Endothelial cell of umbilical vein (primary cell): ENCODE data around the gene ZC3HAV1. TPM values are rescaled to one million over a fixed set of nuclear protein-coding genes. Genes with fewer than 3 reads are reported as not detected.

Experiments used
- BruUV-seq: library from RNA; stranded (reverse); fragments of 400-500 nt; replicated peaks from 2 replicates; lab custom pipeline; 2021; lab: Mats Ljungman, UMichigan
- CTCF ChIA-PET: fragments of 300-600, 350-600 bp; sonication (Branson Sonifier 250); formaldehyde crosslinking; loops from one replicate; lab custom pipeline; 2021; ENCODE audit warnings: antibody characterized with exemption, inconsistent platforms; lab: Charles Lee
- POLR2A ChIA-PET: fragments of 300-600, 350-600 bp; sonication (Branson Sonifier 250); formaldehyde crosslinking; loops from one replicate; lab custom pipeline; 2021; ENCODE audit warnings: antibody characterized with exemption, inconsistent platforms; lab: Charles Lee
- DNase-seq: peaks from one replicate; pipeline ENCODE4 v3.0.0-alpha.2; 2011; ENCODE audit warnings: low read depth, low spot score
- FAIRE-seq: peaks from 2 replicates; lab custom pipeline; 2011; peaks lifted over from hg19 to GRCh38; lab: Jason Lieb, UNC
- H2AFZ ChIP-seq: 2 replicates; pipeline ENCODE4 v1.6.0; 2012; ENCODE audit warnings: low read depth, low read length, control low read depth, inconsistent platforms
- H3K27ac ChIP-seq: 2 replicates; pipeline ENCODE4 v1.5.1; 2011; ENCODE audit warnings: low read depth, mild to moderate bottlenecking, control low read depth, low read length, moderate library complexity; ENCODE audit not compliant: insufficient read depth
- H3K27me3 ChIP-seq, 2 experiments: 2 replicates each; pipeline versions ENCODE4 v1.6.0 to v1.6.1; 2011; ENCODE audit warnings: low read length in 2 of 2, mixed read lengths in 1 of 2; ENCODE audit not compliant: control insufficient read depth in 2 of 2, insufficient read depth in 2 of 2
- H3K36me3 ChIP-seq, 2 experiments: 2 replicates in 1 of 2; 3 replicates in 1 of 2; pipeline ENCODE4 v1.5.1; 2011; ENCODE audit warnings: low read length in 2 of 2, mild to moderate bottlenecking in 1 of 2, moderate library complexity in 1 of 2; ENCODE audit not compliant: control insufficient read depth in 2 of 2, insufficient read depth in 2 of 2; ENCODE audit errors: extremely low read depth in 1 of 2
- H3K4me1 ChIP-seq: 3 replicates; pipeline ENCODE4 v1.5.1; 2011; ENCODE audit warnings: mild to moderate bottlenecking, low read length; ENCODE audit not compliant: control insufficient read depth, insufficient read depth; ENCODE audit errors: extremely low read depth
- H3K4me2 ChIP-seq: 2 replicates; pipeline ENCODE4 v1.6.1; 2011; ENCODE audit warnings: low read length, control low read depth, mixed read lengths; ENCODE audit not compliant: insufficient read depth
- H3K4me3 ChIP-seq, 3 experiments: fragments of 200-600 bp in 1 of 3; sonication (generic), shearing (Covaris generic) in 1 of 3; replicated peaks in 1 of 3; 2 replicates each; pipeline ENCODE4 v1.5.1; 2011 to 2016; ENCODE audit warnings: control low read depth in 3 of 3, low read length in 3 of 3, mild to moderate bottlenecking in 2 of 3, inconsistent platforms in 1 of 3, low read depth in 1 of 3, moderate library complexity in 1 of 3; ENCODE audit not compliant: insufficient read depth in 1 of 3
- H3K79me2 ChIP-seq: 2 replicates; pipeline ENCODE4 v1.6.0; 2012; ENCODE audit warnings: low read length, inconsistent platforms; ENCODE audit not compliant: control insufficient read depth, insufficient read depth
- H3K9ac ChIP-seq: replicated peaks from 2 replicates; pipeline ENCODE3; 2011; ENCODE audit warnings: low read length, control low read depth; ENCODE audit not compliant: insufficient read depth; ENCODE audit errors: extremely low read depth
- H3K9me1 ChIP-seq: replicated peaks from 3 replicates; pipeline ENCODE4 v1.6.0; 2011; ENCODE audit warnings: mild to moderate bottlenecking, low read length; ENCODE audit not compliant: control insufficient read depth, insufficient read depth; ENCODE audit errors: extremely low read depth
- H3K9me3 ChIP-seq: replicated peaks from 2 replicates; pipeline ENCODE4 v1.5.1; 2012; ENCODE audit warnings: low read length, inconsistent platforms; ENCODE audit not compliant: control insufficient read depth, insufficient read depth
- H4K20me1 ChIP-seq: replicated peaks from 2 replicates; pipeline ENCODE3; 2011; ENCODE audit warnings: mild to moderate bottlenecking, low read length; ENCODE audit not compliant: control insufficient read depth, insufficient read depth; ENCODE audit errors: extremely low read depth
- EZH2 ChIP-seq: IDR thresholded peaks from 2 replicates; pipeline ENCODE4 v1.6.1; 2012; ENCODE audit warnings: borderline replicate concordance, low read depth, mild to moderate bottlenecking, moderate library complexity, low read length, inconsistent platforms; ENCODE audit not compliant: severe bottlenecking
- FOS ChIP-seq: IDR thresholded peaks from 2 replicates; pipeline ENCODE4 v1.6.1; 2011; ENCODE audit warnings: mild to moderate bottlenecking, low read length, moderate library complexity, borderline replicate concordance; ENCODE audit not compliant: insufficient read depth
- GATA2 ChIP-seq: IDR thresholded peaks from 2 replicates; pipeline ENCODE4 v1.7.0; 2011; ENCODE audit warnings: low read depth, mild to moderate bottlenecking, moderate library complexity, mixed read lengths, low read length; ENCODE audit not compliant: insufficient read length, insufficient read depth
- JUN ChIP-seq: IDR thresholded peaks from 2 replicates; pipeline ENCODE4 v1.6.1; 2011; ENCODE audit warnings: borderline replicate concordance, low read depth; ENCODE audit not compliant: insufficient read length, insufficient read depth
- MYC ChIP-seq: IDR thresholded peaks from one replicate; pipeline ENCODE4 v1.6.1; 2011; ENCODE audit warnings: mild to moderate bottlenecking, low read depth, low read length
- POLR2A ChIP-seq: IDR thresholded peaks from 2 replicates; pipeline ENCODE4 v1.6.1; 2012; ENCODE audit warnings: low read depth, mild to moderate bottlenecking, control low read depth, low read length
- POLR2AphosphoS5 ChIP-seq: IDR thresholded peaks from 2 replicates; pipeline ENCODE4 v1.6.1; 2012; ENCODE audit warnings: low read depth, mild to moderate bottlenecking, control low read depth, low read length, moderate library complexity; ENCODE audit not compliant: insufficient read depth
- dilution Hi-C: fragments of 300-500 bp; cut with MboI; formaldehyde crosslinking; loops from one replicate; pipeline ENCODE4 v1.15.0; 2019; ENCODE audit warnings: low sequenced_read_pairs; ENCODE audit not compliant: extremely low pct_ligation_motif_present
- intact Hi-C: fragments of 100-400 bp; cut with micrococcal nuclease; formaldehyde crosslinking; loops from one replicate; pipeline ENCODE4 v1.10.0; 2022
- polyA plus RNA-seq, 4 experiments: library from polyadenylated mRNA; depleted of rRNA in 3 of 4; stranded (reverse) in 3 of 4; unstranded in 1 of 4; fragments of >200 nt; gene quantifications; 2 replicates each; pipeline versions ENCODE4 v1.2.1 to v1.2.3, GENCODE V29; 2011 to 2012; ENCODE audit warnings: missing spikeins in 1 of 4
- total RNA-seq: library from RNA; stranded (reverse); gene quantifications from 2 replicates; pipeline ENCODE4 v1.2.3, GENCODE V29; 2021
- TF ChIP-seq, protein P1 (sequence below): IDR thresholded peaks from 2 replicates; pipeline ENCODE4 v1.6.1; 2011; ENCODE audit not compliant: insufficient read depth, insufficient read length
- TF ChIP-seq, protein P2 (sequence below), 2 donors: IDR thresholded peaks; 1 replicate in 1 of 2; 2 replicates in 1 of 2; pipeline ENCODE4 v1.5.1; 2011; ENCODE audit warnings: low read length in 2 of 2, mild to moderate bottlenecking in 2 of 2, moderate library complexity in 2 of 2, control low read depth in 1 of 2, inconsistent platforms in 1 of 2, low read depth in 1 of 2; ENCODE audit not compliant: insufficient read depth in 1 of 2; ENCODE audit errors: extremely low read depth in 1 of 2

Gene ZC3HAV1
- total and polyA plus RNA-seq, 2 donors (not counting 3 experiments of a cell fraction or from before 2014, with no cell fraction given): 17.1 to 37.7 TPM

DNA sequence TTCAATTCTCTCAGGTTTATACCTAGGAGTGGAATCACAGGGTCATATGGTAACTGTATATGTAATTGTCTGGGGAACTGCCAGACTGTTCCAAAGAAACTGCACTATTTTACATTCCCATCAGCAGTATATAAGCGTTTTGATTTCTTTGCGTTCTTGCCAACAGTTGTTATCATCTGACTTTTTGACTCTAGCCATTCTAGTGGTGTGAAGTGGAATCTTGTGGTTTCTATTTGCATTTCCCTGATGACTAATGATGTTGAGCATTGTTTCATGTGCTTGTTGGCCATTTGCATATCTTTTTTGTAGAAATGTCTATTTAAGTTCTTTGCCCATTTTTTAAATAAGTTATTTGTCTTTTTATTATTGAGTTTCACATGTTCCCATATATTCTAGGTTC lies 44.3 kb upstream of the ZC3HAV1 start:
- Histone ChIP-seq H3K27me3 (no peaks in the 10 kb centered on the region), H3K4me1 (peaks cover 11% of the 10 kb centered on the region), H3K9ac (no peak overlapping the region), H3K4me2 (peak overlapping the region; percentile 30), H3K9me3 (no peaks in the 10 kb centered on the region), H3K9me1 (no peaks in the 10 kb centered on the region), H3K36me3 (no peaks in the 10 kb centered on the region), H3K79me2 (no peaks in the 10 kb centered on the region), H3K4me3 (no peak overlapping the region), H3K27ac (no peak overlapping the region), H4K20me1 (no peaks in the 10 kb centered on the region), H2AFZ (no peak overlapping the region)
- BruUV-seq: no TSS peak
- CTCF ChIA-PET: no interaction called here
- dilution Hi-C loops (no loop called here), intact Hi-C loops (loop anchor here (2.0 kb wide), 1 partner anchor 45 kb away; the partner anchor contains the start of gene ZC3HAV1)
- POLR2A ChIA-PET: no interaction called here
- peak; percentile 91 for DNase-seq
- FAIRE-seq: peak; percentile 75
- peak; percentile 82 for TF ChIP-seq GATA2
- TF ChIP-seq POLR2A: no peak
- TF ChIP-seq EZH2: no peak
- TF ChIP-seq MYC: no peak
- peak; percentile 78 for TF ChIP-seq POLR2AphosphoS5
- TF ChIP-seq JUN: peak; percentile 76
- peak; percentile 46 for TF ChIP-seq FOS

DNA sequence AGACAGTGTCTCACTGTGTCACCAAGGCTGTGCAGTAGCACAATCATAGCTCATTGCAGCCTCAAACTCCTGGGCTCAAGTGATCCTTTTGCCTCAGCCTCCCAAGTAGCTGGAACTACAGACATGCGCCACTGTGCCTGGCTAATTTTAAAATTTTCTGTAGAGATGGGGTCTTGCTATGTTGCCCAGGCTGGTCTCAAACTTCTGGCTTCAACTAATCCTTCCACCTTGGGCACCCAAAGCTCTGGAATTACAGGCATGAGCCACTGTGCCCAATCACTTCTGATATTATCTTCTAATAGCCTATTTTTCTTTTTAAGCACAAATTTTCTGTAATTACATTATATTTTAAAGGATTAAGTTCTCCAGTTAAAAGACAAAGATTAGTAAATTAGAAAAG lies 42.6 kb upstream of the ZC3HAV1 start:
- Histone ChIP-seq H3K27me3 (no peaks in the 10 kb centered on the region), H4K20me1 (no peaks in the 10 kb centered on the region), H3K4me2 (no peak overlapping the region), H3K9me3 (no peaks in the 10 kb centered on the region), H3K27ac (no peak overlapping the region), H3K36me3 (no peaks in the 10 kb centered on the region), H3K4me3 (no peak overlapping the region), H3K4me1 (peaks cover 11% of the 10 kb centered on the region), H3K79me2 (no peaks in the 10 kb centered on the region), H3K9me1 (no peaks in the 10 kb centered on the region), H2AFZ (no peak overlapping the region), H3K9ac (no peak overlapping the region)
- intact Hi-C loops: no loop called here
- dilution Hi-C loops: no loop called here
- TF ChIP-seq EZH2 (no peak), FOS (no peak), MYC (no peak), POLR2AphosphoS5 (no peak), GATA2 (no peak), JUN (no peak), POLR2A (no peak)
- TF ChIP-seq, protein P1, sequence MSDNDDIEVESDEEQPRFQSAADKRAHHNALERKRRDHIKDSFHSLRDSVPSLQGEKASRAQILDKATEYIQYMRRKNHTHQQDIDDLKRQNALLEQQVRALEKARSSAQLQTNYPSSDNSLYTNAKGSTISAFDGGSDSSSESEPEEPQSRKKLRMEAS: no peak
- TF ChIP-seq, protein P2, sequence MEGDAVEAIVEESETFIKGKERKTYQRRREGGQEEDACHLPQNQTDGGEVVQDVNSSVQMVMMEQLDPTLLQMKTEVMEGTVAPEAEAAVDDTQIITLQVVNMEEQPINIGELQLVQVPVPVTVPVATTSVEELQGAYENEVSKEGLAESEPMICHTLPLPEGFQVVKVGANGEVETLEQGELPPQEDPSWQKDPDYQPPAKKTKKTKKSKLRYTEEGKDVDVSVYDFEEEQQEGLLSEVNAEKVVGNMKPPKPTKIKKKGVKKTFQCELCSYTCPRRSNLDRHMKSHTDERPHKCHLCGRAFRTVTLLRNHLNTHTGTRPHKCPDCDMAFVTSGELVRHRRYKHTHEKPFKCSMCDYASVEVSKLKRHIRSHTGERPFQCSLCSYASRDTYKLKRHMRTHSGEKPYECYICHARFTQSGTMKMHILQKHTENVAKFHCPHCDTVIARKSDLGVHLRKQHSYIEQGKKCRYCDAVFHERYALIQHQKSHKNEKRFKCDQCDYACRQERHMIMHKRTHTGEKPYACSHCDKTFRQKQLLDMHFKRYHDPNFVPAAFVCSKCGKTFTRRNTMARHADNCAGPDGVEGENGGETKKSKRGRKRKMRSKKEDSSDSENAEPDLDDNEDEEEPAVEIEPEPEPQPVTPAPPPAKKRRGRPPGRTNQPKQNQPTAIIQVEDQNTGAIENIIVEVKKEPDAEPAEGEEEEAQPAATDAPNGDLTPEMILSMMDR (IDR thresholded peaks at IDR 0.05; ENCODE audit: extremely low read depth in 1 of 2, insufficient read depth in 1 of 2, low read depth in 1 of 2, low read length in 2 of 2): no peak
- no peak for FAIRE-seq
- CTCF ChIA-PET: no interaction called here
- no peak for DNase-seq
- POLR2A ChIA-PET: no interaction called here
- no TSS peak for BruUV-seq
